ENCODE data around the gene SREK1IP1. TPM values are rescaled to one million over a fixed set of nuclear protein-coding genes. Genes with fewer than 3 reads are reported as not detected.

The SREK1IP1 gene
- total RNA-seq, 1 experiment from 2014 or later: 3.0 TPM

DNA sequence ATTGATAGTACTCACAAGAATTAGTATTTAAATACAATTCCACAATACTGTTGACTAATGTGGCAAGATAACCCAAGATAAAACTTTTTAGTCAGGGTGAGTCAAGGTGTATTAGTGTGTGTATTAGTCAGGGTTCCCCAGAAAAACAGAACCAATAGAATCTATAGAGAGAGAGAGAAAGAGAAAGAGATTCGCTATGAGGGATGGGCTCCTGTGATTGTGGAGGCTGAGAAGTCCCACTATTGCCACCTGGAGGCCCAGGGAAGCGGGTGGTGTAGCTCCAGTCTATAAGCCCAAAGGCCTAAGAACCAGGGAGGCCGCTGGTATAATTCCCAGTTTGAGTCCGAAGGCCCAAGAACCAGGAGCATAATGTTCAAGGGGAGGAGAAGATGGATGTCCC is 88.2 kb downstream of the SREK1IP1 start:
- no peaks in the 10 kb centered on the region for H3K4me1 ChIP-seq (ENCODE audit: insufficient read depth, low read length)
- peak; percentile 48; the same call in 1 of the 2 replicates for ATAC-seq
- BruUV-seq (replicated peaks): no TSS peak
- TF ChIP-seq EZH2 (IDR thresholded peaks at IDR 0.05; ENCODE audit: low read length, unreplicated experiment): no peak
- TF ChIP-seq, protein P1, sequence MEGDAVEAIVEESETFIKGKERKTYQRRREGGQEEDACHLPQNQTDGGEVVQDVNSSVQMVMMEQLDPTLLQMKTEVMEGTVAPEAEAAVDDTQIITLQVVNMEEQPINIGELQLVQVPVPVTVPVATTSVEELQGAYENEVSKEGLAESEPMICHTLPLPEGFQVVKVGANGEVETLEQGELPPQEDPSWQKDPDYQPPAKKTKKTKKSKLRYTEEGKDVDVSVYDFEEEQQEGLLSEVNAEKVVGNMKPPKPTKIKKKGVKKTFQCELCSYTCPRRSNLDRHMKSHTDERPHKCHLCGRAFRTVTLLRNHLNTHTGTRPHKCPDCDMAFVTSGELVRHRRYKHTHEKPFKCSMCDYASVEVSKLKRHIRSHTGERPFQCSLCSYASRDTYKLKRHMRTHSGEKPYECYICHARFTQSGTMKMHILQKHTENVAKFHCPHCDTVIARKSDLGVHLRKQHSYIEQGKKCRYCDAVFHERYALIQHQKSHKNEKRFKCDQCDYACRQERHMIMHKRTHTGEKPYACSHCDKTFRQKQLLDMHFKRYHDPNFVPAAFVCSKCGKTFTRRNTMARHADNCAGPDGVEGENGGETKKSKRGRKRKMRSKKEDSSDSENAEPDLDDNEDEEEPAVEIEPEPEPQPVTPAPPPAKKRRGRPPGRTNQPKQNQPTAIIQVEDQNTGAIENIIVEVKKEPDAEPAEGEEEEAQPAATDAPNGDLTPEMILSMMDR (conservative IDR thresholded peaks at IDR 0.05; ENCODE audit: low read depth, low read length): peak; percentile 43; the same call in 1 of the 2 replicates
- CTCF ChIA-PET: no interaction called here
- no peak overlapping the region for H3K4me2 ChIP-seq (ENCODE audit: low read length)
- H4K20me1 ChIP-seq (ENCODE audit: low read length): no peaks in the 10 kb centered on the region
- no peaks in the 10 kb centered on the region for H3K27me3 ChIP-seq (ENCODE audit: low read length)
- H3K79me2 ChIP-seq (ENCODE audit: low read length): no peaks in the 10 kb centered on the region
- H3K27ac ChIP-seq (ENCODE audit: low read length): no peak overlapping the region
- no peak overlapping the region for H3K9ac ChIP-seq (ENCODE audit: low read length)
- no peaks in the 10 kb centered on the region for H3K36me3 ChIP-seq (ENCODE audit: low read depth, low read length)
- no peaks in the 10 kb centered on the region for H3K9me3 ChIP-seq (ENCODE audit: low read length)
- no peak overlapping the region for H3K4me3 ChIP-seq (ENCODE audit: low read length)
- intact Hi-C loops (cut with micrococcal nuclease): loop anchor here (1.0 kb wide), 1 partner anchor 45 kb away; no protein-coding TSS in a partner anchor
- POLR2A ChIA-PET (ENCODE audit: unreplicated experiment): no interaction called here
- H2AFZ ChIP-seq (ENCODE audit: low read length): no peak overlapping the region
- H3K9me2 ChIP-seq (replicated peaks; ENCODE audit: low read length): no peaks in the 10 kb centered on the region
- DNase-seq: peak; percentile 31
- H3F3A ChIP-seq (ENCODE audit: low read length, unreplicated experiment): no peaks in the 10 kb centered on the region

DNA sequence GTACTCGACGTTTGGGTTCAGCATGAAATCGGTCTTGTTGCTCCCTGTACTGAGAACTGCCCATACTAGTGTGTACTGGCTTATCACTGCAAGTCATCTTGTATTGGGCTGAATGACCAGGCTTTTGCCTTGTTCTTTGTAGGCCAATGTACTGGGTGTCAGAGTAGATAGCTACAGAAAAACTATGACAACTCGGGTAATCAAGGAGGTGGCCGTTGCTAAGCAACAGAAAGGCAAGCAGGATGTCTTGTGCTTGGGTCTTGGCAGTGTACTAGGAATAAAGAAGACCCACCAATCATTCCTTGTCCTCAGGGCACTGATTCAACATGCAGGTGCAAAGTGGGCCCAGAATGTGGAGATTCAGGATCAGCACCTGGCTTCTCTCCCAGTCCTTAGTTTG is 90.1 kb downstream of the SREK1IP1 start:
- no peaks in the 10 kb centered on the region for H3K9me3 ChIP-seq (ENCODE audit: low read length)
- H2AFZ ChIP-seq (ENCODE audit: low read length): no peak overlapping the region
- H3K27ac ChIP-seq (ENCODE audit: low read length): no peak overlapping the region
- BruUV-seq (replicated peaks): no TSS peak
- intact Hi-C loops (cut with micrococcal nuclease): no loop called here
- no peaks in the 10 kb centered on the region for H4K20me1 ChIP-seq (ENCODE audit: low read length)
- no peak for DNase-seq
- no peaks in the 10 kb centered on the region for H3F3A ChIP-seq (ENCODE audit: low read length, unreplicated experiment)
- no peak overlapping the region for H3K4me3 ChIP-seq (ENCODE audit: low read length)
- H3K9ac ChIP-seq (ENCODE audit: low read length): no peak overlapping the region
- H3K36me3 ChIP-seq (ENCODE audit: low read depth, low read length): no peaks in the 10 kb centered on the region
- H3K79me2 ChIP-seq (ENCODE audit: low read length): no peaks in the 10 kb centered on the region
- H3K4me2 ChIP-seq (ENCODE audit: low read length): no peak overlapping the region
- ChIA-PET CTCF (no interaction called here), POLR2A (ENCODE audit: unreplicated experiment) (no interaction called here)
- H3K4me1 ChIP-seq (ENCODE audit: insufficient read depth, low read length): no peaks in the 10 kb centered on the region
- H3K27me3 ChIP-seq (ENCODE audit: low read length): no peaks in the 10 kb centered on the region
- TF ChIP-seq EZH2 (IDR thresholded peaks at IDR 0.05; ENCODE audit: low read length, unreplicated experiment) (no peak), EZH2phosphoT487 (IDR thresholded peaks at IDR 0.05; ENCODE audit: borderline replicate concordance, low read length) (no peak)
- TF ChIP-seq, protein P1 (conservative IDR thresholded peaks at IDR 0.05; ENCODE audit: low read depth, low read length): no peak
- no peak for ATAC-seq
- H3K9me2 ChIP-seq (replicated peaks; ENCODE audit: low read length): no peaks in the 10 kb centered on the region

DNA sequence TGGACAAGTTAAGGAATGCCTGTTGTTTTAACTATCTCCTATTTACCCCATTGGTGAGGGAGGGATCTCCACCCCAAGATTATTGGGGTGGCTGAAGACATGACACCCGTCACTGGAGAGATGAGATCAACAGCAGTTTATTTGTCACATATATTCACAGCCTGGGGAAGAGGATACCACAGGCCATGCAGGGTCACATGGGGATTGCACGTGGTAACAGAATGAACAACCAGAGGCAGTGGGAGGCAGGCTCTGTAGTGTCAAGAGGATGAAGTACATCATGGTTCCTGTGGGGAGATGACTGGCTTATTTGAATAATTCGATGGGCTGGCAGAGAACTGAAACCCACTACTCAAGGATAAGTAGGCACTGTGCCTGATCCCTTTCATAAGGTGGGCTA is 96.8 kb downstream of the SREK1IP1 start:
- H3K4me1 ChIP-seq (ENCODE audit: insufficient read depth, low read length): no peaks in the 10 kb centered on the region
- DNase-seq: no peak
- no peak overlapping the region for H3K9ac ChIP-seq (ENCODE audit: low read length)
- no peak overlapping the region for H3K4me2 ChIP-seq (ENCODE audit: low read length)
- no peaks in the 10 kb centered on the region for H3K36me3 ChIP-seq (ENCODE audit: low read depth, low read length)
- no TSS peak for BruUV-seq (replicated peaks)
- ChIA-PET POLR2A (ENCODE audit: unreplicated experiment) (no interaction called here), CTCF (no interaction called here)
- intact Hi-C loops (cut with micrococcal nuclease): no loop called here
- H3F3A ChIP-seq (ENCODE audit: low read length, unreplicated experiment): no peaks in the 10 kb centered on the region
- TF ChIP-seq EZH2 (IDR thresholded peaks at IDR 0.05; ENCODE audit: low read length, unreplicated experiment) (no peak), EZH2phosphoT487 (IDR thresholded peaks at IDR 0.05; ENCODE audit: borderline replicate concordance, low read length) (no peak)
- TF ChIP-seq, protein P1 (conservative IDR thresholded peaks at IDR 0.05; ENCODE audit: low read depth, low read length): no peak
- no peaks in the 10 kb centered on the region for H3K27me3 ChIP-seq (ENCODE audit: low read length)
- ATAC-seq: no peak
- H3K9me2 ChIP-seq (replicated peaks; ENCODE audit: low read length): no peaks in the 10 kb centered on the region
- no peaks in the 10 kb centered on the region for H3K9me3 ChIP-seq (ENCODE audit: low read length)
- no peaks in the 10 kb centered on the region for H3K79me2 ChIP-seq (ENCODE audit: low read length)
- no peak overlapping the region for H2AFZ ChIP-seq (ENCODE audit: low read length)
- no peaks in the 10 kb centered on the region for H4K20me1 ChIP-seq (ENCODE audit: low read length)
- H3K4me3 ChIP-seq (ENCODE audit: low read length): no peak overlapping the region
- no peak overlapping the region for H3K27ac ChIP-seq (ENCODE audit: low read length)
